GM18508 (cell line): Measurements from ENCODE around the gene DUSP11.
"Not testable (repeated sequence)": the region's sequence is repeated elsewhere in the genome, so short reads cannot be mapped to it uniquely, and the experiment has no call there.

Source experiments
- ATAC-seq: cut with Tn5 transposase; IDR thresholded peaks from one replicate; pipeline ENCODE4 v1.9.1; 2021; ENCODE audit warnings: moderate number of reproducible peaks; ENCODE audit not compliant: insufficient read depth, unreplicated experiment

DUSP11 gene

DNA sequence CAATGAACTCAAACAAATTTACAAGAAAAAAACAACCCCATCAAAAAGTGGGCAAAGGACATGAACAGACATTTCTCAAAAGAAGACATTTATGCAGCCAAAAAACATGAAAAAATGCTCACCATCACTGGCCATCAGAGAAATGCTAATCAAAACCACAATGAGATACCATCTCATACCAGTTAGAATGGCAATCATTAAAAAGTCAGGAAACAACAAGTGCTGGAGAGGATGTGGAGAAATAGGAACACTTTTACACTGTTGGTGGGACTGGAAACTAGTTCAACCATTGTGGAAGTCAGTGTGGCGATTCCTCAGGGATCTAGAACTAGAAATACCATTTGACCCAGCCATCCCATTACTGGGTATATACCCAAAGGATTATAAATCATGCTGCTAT is 53.2 kb downstream of the DUSP11 start:
- not testable (repeated sequence) for ATAC-seq

DNA sequence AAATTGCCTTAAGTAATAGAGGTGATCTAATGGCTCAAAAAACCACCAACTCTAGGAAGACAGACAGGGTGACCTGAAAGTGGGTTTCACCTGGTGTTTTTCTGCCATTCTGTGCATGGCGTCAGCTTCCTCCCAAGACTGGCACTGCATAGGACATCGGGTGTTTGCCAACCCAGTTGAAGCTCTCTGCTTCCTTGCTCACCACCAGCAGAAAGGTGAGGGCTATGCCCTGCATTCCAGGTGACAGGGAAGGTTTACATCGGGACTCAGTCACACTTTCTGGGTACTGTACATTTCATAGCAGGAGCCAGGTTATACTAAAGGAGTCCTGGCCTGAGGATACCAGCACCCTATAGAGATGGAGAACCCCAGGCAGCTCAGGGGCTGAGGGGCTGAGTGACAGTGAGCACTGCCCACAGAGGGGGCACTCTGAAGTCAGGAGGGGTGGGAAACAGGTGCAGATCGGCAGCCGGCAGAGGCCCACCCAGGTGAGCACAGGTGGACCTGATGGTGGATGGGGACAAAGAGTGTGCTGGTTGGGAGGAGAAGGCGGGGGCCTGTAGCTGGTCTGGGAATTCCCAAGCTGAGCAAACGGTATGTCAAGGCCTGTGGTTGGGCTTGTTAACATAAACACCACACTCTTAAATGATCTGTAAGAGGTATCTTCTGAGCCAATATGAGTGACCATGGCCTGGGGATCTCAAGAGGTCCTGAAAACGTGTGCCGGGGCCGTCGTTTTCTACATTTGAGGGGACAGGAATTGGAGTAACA is 60.9 kb downstream of the DUSP11 start:
- ATAC-seq = no peak

DNA sequence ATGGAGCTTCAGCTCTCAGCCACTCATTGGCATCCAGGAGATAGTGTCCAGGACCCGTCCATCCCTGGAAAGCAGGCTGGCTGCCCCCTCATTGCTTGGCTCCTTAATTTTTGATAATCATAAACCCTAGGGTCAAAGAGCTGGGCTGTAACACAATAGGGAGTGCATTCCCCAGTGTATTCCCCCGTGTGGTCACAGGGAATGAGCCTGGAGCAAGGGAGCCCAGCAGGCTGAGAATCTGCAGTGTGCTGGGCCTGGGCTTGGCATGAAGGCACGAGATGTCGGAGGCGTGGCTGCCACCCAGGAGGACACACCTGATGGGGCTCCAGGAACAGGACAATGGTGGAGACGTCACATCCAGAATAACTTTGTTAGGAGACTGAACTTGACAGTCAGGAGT is 61.5 kb downstream of the DUSP11 start:
- no peak for ATAC-seq

DNA sequence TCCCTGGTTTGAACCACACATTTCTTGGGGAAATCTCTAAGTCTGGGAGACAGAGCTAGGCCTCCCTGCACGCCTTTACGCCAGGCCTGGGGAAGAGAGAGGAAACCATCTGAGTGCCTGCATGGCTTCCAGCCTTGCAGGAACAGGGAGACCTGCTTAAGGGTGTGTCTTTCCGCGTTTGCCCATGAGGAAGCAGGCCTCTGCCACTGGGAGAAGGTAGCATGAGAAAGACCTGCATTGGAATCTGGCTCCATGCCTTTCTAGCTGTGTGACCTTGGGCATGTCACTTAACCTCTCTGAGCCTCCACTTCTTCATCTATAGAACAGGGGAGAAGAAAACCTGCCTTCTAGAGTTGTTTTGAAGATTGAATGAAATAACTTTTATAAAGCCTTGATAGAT is 62.2 kb downstream of the DUSP11 start:
- not testable (repeated sequence) for ATAC-seq

DNA sequence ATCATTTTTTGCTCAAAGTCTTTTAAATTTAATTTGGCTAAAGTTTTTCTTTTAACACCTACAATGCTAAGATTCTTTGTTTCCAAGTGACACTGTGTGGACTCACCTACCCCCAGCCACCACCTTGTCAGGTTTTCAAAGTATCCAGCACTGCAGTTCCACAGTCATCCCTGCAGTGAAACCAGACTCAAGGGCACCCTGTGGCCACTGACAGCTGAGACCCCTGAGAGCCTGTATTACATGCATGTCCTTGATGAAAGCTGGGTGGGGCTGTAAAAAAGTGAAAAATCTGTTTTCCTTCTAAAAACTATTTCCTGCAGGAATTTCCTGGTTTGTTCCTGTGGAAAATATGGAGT is 62.7 kb downstream of the DUSP11 start:
- ATAC-seq = no peak

DNA sequence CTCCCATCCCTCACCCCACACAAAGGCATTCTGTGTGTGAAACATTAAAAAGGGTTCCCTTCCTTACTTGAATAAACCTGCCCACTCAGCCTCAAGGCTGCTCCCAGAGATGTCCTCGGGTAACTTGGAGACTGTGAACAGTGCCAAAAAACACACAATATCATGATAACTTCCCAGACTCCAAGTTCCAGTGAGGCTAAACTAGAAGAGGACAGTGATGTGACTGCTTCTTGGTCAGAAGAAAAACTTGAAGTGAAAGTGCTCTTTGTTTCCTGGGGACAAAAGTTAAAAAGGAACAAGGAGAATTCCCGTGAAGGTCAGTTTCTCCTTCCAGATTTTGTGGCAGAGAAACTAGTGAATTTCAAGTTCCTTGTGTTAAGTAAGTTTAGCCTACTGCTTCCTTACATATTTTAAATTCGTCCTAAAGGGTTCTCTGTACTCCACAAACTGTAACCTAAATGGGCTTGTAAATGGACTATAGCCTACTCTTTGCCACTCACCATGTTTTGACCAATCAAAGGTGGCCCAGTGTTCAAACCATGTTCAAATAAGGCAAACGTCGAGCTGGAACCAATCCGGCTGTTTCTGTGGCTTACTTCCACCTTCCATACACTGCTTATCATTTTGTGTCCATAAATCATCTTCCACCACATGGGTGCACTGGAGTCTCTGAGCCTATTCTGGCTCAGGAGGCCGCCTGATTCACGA is 63.2 kb downstream of the DUSP11 start:
- ATAC-seq = no peak

DNA sequence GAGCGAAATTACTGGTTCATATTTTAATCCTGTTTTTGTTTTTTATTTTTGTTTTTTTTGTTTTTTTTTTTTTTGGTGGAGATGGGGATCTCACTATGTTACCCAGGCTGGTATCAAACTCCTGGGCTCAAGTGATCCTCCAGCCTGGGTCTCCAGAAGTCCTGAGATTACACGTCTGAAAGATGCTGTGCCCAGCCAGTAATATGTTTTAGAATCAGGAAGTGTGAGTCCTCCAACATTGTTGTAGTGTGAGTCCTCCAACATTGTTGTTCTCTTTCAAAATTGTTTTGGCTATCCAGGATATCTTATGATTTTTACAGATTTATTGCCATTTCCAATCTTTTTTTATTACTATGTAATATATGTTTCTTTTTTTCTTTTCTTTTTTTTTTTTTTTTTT is 65.8 kb downstream of the DUSP11 start:
- no peak for ATAC-seq
